ENCODE results near the gene COIL. TPM values are rescaled to one million over a fixed set of nuclear protein-coding genes. Genes with fewer than 3 reads are reported as not detected.

Gene COIL
- polyA plus RNA-seq, 10 donors: 13.9 to 20.6 (median 17.6) TPM

Other genes starting within 250 kb of the COIL start
- gene C17orf67, start 127.1 kb downstream of the COIL start, polyA plus RNA-seq (ENCODE audit: insufficient read length in 10 of 10): 1 to 10 TPM; 1.1 to 2.7 (median 2.0) TPM
- 1 to 10 TPM; 3.0 to 9.0 (median 4.3) TPM for gene DGKE, start 126.9 kb downstream of the COIL start, polyA plus RNA-seq (ENCODE audit: insufficient read length in 10 of 10)
- gene TRIM25, start 47.0 kb downstream of the COIL start, polyA plus RNA-seq (ENCODE audit: insufficient read length in 10 of 10): 10 to 100 TPM in 9 of 10 donors, 1 to 10 TPM in 1; 9.4 to 16.3 (median 13.5) TPM
- 10 to 100 TPM; 11.1 to 20.9 (median 16.6) TPM for gene SCPEP1, start 17.1 kb upstream of the COIL start, polyA plus RNA-seq (ENCODE audit: insufficient read length in 10 of 10)
- 10 to 100 TPM; 39.6 to 83.3 (median 63.5) TPM for gene AKAP1, start 124.2 kb upstream of the COIL start, polyA plus RNA-seq (ENCODE audit: insufficient read length in 10 of 10)

Data from muscle of back (tissue), 10 donors.